Activated T-cell treated with anti-CD3 and anti-CD28 coated beads, Interleukin-2, amount 50 U/mL, for 48 hours (primary cell): Measurements from ENCODE around the gene PFN4.
"Not testable (repeated sequence)": the region's sequence is repeated elsewhere in the genome, so short reads cannot be mapped to it uniquely, and the experiment has no call there.

Experiments used
- DNase-seq, 2 experiments: peaks; one replicate each; pipeline ENCODE4 v3.0.0-alpha.2; 2020

PFN4 gene, protein sequence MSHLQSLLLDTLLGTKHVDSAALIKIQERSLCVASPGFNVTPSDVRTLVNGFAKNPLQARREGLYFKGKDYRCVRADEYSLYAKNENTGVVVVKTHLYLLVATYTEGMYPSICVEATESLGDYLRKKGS

DNA sequence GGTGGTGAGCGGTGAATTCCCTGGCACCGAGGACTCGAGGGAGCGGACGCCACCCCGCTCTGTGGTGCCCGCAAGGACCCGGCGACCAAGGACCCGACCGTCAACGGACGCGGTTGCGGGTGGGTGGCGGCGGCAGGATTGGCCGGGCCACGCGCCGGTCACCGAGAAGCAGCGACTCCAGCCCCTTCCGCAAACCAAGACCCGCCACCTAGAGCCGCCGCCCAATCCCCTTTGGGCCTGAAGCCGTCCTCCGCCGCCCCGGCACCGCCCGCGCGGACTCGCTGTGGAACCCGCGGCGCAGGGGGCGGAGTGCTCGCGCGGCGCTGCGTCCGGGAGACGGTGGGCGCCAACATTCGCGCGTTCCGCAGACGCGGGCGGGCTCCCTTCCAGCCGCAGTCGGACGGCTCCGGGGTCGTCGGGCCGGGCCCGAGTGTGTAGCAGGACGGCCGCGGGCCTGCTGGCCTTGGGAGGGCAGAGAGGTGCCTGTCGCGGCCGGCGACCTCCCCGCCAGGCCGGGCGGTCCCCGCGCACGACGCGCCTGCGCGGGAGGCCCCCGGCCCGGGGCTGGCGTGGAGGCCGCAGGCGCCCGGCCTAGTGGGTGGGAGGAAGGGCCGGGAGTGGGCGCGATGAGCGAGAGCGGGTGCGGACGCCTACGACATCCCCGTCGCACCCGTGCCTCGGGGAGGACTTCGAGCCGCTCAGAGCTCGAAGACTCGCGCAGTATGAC, at the start of gene PFN4, which contains the start of gene FAM228B:
Gene PFN4 (minus strand): TSS at position 140 of the 727 bp plus-strand sequence. CDS start 799 bp downstream, outside the sequence.
Gene FAM228B (plus strand): TSS at position 275 of the 727 bp plus-strand sequence. CDS start 893 bp downstream, outside the sequence.
- peak; percentile 78 to 83 for DNase-seq

DNA sequence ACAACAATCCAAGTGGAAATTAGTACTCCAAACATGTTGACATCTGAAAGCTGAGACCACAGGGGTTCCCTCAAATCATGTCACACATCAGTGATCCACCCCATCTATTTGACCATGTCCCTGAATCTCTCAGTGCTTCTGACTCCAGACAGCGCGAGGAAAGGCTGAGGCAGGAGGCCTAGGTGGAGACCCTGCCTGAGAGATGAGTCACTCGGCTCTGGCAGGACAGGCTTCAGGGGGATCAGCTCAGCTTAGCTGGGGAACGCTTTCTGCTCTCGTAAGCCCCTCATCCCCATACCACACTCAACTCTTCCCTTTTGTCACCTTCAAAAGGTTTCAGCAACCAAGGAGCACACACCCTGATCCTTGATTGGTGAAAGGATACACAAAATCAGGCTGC, 45.9 kb upstream of the PFN4 start:
- no peak for DNase-seq

DNA sequence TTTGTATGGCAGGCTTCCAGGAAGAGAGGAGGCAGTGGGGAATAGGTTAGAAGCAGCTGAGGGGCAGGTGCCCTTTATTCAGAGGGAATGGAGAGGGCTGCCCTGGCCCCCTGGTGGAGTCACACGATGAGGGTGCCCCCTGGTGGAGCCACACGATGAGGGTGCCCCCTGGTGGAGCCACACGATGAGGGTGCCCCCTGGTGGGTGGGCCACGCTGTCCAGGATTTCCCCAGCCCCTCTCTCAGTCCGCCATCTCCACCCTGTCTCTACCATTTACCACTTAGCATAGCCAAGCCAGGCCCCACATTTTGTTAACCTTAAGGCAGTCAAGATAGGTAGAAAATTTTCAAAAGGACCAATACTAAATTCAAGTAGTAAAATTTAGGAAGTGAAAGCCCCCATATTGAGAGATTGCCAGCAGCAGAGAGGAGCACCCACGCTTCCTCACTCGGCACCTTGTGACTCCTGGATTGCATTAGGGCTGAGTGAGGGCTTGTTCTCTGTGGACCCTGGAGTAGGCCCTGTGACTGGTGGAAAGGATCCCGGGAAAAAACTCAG, 41.4 kb upstream of the PFN4 start:
- peak; percentile 66 to 74 for DNase-seq

DNA sequence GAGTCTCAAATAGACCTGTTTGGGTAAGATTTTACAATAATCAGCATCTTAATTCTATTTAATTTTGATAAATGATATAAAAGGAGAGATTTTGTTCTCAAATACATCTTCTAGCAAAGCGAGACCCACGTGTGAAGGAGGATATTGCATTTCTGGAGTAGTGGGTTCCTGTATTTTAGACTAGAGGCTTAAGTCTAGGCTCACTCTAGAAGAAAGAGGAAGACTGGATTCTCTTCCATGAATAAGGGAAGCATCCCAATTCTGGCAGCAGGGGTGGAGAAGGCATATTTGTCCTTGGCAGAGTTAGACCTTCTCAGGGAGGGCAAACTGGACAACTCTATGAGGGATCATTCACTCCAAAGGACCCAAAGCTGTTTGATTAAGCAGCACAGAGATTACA, 40.5 kb upstream of the PFN4 start:
- no peak for DNase-seq

DNA sequence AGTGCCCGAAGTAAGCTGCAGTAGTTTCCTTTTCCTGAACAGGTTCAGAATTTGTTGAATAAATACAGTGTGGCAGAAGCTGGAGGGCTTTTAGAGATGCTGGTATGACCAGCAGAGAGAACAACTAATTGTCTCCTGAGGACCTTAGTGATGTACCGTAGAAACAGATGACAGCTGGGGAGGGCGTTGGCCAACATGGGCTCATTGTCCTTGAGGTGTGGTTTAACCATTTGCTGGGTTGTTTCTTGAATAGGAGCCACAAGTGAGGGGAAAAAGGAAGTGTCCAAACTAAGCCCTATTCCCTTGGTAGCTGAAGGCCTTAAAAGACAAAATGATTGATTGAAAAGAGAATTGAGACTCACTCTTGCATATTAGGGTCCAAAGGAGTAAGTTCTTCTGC, 40.1 kb upstream of the PFN4 start:
- no peak for DNase-seq

DNA sequence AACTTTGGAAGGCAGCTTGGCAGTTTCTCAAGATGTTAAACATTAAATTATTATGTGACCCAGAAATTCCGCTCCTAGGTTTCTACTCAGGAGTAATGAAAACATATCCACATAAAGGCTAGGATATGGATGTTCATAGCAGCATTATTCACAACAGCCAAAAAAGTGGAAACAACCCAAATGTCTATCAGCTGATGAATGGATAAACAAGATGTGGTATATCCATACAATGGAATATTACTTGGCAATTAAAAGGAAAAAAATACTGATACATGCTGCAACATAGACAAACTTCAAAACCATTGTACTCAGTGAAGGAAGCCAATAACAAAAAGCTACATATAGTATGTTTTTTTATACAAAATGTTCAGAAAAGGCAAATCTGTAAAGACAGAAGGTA, 39.4 kb upstream of the PFN4 start:
- no peak for DNase-seq

DNA sequence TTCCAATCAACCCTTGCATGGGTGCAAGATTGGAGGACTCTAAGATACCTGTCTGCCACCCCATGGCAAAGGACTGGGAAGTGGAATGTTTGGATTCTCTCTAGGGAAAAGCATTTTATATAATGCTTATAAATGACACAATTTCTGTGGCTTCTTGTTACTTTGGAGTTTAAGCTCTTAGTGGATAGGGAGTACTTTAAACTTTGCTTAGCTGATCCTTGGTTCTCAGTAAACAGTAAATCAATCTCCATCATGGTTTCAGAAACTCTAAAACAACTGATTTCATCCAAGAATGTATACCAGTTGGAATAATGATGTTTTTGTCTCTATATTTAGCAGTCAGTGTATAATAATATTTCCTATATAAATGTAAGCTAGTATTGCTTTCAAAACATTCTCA, 37.6 kb upstream of the PFN4 start:
- no peak for DNase-seq

DNA sequence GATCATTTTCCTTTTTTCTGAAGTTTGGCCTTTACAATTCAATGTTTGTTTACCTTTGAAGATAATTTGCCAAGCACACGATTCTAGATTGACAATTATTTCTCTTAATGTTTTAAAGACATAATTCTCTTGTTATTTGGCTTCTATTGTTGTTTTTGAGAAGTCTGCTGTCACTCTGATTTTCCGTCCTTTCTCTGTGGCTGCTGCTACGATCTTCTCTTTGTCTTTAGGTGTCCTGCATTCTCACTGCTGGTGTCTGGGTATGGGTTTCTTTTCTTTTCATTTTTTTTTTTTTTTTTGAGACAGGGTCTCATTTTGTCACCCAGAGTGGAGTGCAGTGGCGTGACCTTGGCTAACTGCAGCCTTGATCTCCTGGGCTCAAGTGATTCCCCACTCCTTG, 36.6 kb upstream of the PFN4 start:
- DNase-seq, result no peak

DNA sequence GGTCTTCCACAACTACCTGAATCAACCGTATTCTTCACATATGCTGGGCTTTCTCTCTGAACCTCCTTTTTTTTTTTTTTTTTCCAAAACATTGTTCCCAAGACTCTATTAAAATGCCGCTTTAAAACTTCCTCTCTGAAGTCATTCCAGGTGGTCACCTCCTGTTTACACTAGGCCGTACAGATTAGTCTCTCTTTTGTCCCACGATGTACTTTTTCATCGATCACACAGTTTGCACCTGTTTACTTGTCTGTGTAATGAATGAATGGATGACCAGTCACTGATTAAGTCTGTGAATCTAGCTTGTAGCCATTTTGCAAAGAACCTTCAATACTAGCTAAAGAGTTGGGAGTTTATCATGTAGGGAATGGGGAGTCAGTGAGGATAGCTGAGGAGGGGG, 35.0 kb upstream of the PFN4 start:
- no peak for DNase-seq

DNA sequence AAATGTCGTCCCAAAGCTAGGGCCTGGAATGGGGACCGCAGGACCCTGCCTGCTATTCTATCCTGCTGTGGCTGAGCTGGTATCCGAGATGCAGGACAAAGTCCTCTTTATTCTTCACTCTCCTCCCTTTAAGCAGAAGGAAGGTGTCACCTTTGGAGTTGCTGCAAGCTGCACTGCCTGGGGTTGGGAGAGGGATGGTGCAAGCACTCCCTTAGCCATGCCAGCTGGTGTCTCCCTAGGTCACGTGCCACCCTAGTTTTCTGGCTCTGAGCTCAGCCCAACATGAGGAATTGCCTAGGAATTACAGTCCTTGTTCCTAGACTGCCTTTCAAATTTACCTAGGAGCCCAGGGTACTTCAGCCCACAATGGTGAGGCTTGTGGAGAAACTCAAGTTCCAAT, 30.3 kb upstream of the PFN4 start:
- DNase-seq, result no peak

DNA sequence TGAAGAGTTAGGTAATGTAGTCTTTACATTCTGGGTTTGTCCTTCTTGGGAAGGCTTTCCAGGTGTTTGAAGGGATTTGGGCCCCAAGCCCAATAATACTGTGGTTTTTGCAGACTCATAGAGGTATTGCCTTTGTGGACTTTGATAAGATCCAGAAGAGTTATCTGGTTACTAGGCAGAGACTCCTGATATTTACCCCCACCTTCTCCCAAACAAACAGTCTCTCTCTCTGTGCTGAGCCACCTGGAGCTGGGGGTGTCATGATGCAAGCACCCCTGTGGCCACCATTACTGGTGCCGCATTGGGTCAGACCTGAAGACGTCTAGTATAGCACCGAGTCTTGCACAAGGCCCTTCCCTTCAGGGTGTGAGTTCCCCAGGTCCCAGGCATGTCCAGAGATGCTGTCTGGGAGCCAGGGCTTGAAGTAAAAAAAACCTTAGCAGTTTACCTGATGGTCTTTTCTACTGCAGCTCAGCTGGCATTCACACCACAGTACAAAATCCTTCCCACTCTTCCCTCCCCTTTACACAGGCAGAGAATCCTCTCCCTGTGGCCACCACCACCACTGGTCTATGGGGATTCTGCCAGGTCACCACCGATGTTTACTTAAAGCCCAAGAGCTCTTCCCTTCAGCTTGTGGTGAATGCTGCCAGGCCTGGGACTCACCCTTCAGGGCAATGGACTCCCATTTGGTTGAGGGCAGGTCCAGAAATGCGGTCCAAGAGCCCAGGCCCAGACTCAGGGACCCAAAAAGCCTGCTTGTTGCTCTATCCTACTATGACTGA, 29.5 kb upstream of the PFN4 start:
- DNase-seq, result no peak

DNA sequence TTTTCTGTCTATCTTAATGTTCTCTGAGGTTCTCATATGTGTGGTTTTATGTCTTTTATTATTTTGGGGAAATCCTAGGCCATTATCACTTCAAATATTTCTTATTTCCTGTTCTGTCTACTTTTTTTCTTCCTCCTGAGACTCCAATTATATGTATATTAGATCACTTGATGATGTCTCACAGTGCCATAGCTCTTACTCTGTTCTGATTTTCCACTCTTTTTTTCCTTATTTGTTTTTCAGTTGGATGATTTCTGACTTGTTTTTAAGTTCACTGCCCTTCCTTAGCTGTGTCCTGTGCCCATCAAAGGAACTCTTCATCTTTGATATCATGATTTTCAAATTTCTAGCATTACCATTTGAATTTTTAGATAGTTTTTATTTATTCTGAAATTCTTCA, 24.2 kb upstream of the PFN4 start:
- no peak for DNase-seq

DNA sequence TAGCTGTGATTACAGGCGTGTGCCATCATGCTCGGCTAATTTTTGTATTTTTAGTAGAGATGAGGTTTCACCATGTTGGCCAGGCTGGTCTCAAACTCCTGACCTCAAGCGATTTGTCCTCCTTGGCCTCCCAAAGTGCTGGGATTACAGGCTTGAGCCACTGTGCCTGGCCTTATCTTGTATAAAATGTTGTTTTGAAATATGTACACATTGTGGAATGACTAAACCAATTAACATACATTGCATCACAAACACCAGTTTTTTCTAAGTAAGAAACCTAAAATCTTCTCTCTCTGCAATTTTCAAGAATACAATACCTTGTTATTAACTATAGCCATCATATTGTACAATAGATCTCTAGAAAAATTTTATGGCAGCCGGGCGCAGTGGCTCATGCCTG, 17.2 kb upstream of the PFN4 start:
- not testable (repeated sequence) for DNase-seq

DNA sequence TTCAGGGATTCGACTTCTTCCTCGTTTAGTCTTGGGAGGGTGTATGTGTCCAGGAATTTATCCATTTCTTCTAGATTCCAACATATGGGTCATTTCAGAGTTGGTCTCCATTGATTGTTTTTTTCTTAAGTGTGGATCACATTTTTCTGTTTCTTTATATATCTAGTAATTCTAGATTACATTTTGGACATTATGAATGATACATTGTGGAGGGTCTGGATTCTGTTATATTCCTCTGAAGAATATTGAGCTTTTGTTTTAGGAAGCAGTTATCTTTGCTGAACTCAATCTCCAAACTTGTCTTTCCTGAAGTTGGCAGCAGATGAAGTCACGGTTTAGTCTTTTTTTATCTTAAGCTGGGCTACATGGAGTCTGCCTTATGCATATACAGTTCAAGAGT, 9.4 kb upstream of the PFN4 start:
- no peak for DNase-seq

DNA sequence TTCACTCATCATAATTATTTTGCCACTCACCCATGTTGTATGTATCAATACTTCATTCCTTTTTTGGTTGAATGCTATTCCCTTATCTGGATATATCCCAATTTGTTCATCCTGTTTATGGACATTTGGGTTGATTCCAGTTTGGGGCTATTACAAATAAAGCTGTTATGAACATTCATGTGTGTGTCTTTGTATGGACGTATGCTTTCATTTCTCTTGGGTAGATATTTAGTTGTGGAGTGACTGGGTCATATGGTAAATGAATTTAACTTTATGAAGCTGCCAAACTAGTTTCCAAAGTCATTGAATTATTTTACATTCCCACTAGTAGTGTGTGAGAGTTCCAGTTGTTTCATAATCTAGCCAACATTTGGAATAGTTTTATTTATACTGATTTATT, 2.8 kb upstream of the PFN4 start:
- DNase-seq, result no peak

DNA sequence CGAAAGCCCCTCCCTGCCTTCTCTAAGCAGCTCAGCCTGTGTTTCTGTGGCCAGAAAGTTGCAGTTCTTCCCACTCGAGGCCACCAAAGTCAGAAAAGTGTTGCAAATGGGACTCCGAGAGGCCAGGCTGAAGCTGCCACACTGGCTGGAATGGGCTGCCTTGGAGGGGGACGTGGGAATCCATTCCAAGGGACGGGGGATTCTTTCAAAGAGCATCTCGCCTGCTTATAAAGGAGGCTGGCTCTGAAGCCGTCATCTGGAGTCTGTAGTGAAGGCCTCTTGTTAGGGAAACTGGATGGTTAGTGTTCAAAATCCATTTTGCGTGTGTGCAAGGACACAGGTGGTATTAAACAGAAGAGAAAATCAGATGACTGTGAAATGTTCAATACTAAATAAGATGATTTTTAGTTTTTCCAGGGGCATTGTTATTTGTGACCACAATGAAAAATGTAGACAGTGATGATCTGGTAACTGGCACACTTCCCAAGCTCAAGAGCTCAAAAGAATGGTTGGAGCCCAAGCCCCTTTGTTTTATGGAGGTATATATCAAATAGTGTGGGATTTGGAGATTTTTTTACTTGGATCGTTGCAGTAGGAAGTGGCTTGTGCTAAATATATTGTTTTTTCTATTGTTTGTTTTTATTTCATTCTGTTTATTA, 917 bp upstream of the PFN4 start:
- peak in 1 of 2 experiments; percentile 67 for DNase-seq

DNA sequence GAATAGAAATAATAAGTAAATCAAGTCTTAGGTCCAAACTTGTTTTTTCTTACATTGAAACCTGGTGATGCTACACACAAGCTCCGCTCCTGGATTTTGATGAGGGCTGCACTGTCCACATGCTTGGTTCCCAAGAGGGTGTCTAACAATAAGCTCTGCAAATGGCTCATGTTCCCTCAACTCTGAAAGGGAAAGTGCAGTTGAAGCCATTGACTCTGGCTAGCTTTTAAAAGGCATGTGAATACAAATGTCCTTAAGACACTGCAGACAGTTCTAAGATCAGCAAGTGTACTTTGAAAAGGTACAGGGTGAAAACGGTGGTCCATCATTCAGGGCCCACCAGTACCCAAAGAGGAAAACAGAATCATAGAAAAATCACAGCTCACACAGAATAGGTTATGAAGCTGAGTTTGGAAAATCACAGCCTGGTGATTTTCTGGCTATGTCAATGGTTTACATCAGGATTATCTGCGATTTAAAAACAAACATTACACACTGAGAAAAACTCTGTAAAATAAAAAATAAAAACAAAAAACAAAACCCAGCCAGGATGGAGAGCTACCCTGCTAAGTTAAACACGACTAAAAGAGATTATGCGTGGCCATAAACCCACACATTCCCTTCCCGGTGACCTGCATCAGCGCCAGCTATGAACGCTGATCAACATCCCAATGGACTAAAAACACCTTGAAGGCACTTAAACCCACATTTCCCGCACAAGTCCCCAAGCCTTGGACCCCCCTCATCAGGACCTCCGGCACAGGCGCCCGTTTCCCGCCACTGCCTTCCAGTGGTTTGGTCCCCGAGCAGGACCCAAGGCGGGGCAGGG, 554 bp downstream of the PFN4 start:
- DNase-seq, result no peak

DNA sequence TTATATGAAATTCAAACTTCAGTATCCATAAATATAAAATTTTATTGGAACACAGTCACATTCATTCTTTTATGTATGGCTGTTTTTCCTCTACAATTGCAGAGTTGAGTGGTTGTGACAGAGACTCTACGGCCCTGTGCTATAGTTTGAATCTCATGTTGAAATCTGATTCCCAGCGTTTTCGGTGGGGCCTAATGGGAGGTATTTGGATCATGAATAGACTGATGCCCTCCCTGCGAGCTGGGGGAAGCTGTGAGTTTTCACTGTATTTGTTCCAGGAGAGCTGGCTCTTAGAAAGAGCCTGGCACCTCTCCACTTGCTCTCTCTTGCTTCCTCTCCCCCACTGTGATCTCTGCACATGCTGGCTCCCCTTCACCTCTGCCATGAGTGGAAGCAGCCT, 1.7 kb downstream of the PFN4 start:
- no peak for DNase-seq

DNA sequence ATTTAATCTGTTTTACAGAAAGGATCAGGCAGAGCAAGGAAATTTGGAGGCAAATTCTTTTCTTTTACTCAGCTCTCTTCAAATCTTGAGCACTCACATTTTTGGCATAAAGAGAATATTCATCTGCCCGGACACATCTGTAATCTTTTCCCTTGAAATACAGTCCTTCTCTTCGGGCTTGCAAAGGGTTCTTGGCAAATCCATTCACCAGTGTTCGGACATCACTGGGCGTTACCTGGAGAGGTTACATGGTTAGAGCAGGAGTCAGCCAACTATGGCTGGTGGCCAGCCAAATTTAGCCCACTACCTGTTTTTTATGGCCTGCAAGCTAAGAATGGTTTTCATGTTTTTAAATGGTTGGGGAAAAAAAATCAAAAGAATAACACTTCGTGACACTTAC, 2.1 kb downstream of the PFN4 start:
- no peak for DNase-seq

DNA sequence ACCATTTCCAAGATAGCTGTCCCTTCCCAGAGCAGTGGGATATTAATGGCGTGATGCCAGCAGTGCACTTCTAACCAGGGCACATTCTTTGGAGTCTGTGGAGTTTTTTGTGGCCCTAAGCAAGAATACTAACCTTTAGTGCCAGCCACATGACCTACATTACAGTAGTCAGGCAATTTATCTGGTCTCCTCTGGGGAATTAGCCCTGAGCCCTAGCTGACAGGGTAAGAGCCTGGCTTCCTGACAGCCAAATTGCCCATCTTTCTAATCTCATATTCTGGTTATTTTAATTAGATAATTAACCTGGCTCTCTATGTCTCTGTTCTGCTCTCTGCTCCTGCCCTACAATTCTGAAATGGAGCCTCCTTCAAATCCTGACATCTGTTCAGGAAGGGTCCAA, 5.2 kb downstream of the PFN4 start:
- no peak for DNase-seq

DNA sequence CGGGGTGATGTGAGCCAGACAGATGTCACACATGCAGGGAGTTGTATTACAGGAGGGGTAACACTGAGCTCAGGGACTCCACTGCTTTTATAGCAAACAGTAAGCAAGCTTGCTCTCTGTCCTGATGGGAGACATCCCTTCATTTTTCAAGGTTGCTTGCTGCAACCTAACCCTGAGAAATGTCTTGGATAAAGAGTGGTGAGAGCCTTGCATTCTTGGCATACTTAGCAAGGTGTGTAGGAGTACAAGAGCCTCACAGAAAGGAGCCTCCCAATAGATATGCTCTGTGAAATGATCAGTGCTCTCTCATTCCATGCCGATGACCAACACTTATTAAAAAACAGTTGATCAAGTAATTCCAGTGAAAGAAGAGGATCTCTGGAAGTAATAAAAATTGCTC, 8.1 kb downstream of the PFN4 start:
- DNase-seq, result no peak

DNA sequence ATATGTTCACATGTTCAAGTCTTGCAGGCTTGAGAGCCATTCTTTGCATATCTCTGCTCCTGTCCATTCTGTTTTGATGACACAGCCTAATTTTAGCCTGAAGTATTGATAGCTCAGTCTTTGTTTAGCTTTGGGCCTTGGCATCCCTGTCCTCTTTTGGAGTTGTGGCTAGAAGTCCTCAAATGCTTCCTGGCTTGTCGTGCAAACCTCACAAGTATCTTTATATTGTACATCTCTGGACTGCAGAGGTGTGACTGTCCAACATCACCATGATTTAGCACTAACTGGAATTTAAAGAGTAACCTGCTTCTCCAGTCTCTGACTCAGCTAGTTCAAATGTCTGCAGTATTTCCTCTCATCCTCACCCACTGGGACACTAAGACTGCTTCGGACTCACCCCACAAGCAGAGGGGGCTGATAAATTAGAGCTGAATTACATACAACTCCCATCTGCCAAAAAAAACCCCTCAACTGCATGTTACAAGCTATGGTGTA, 11.7 kb downstream of the PFN4 start:
- DNase-seq, result no peak
